ENCODE measurements around the gene EPHB4. TPM values are rescaled to one million over a fixed set of nuclear protein-coding genes. Genes with fewer than 3 reads are reported as not detected.

Gene EPHB4
- total and polyA plus RNA-seq, 9 donors: 24.4 to 119 (median 76.8) TPM

GRCh38 chr7:100752994-100753393 is 74.3 kb downstream of the EPHB4 start:
- whole genome bisulfite sequencing, 3 donors: 81 to 90% (median 89%) methylated on average over 5 of the region's 5 CpGs
- intact Hi-C loops (cut with DNase I): no loop called here
- TF ChIP-seq POLR2A (IDR thresholded peaks at IDR 0.05) (no peak), CTCF (IDR thresholded peaks at IDR 0.05) (no peak), EP300 (IDR thresholded peaks at IDR 0.05) (no peak)

More at GRCh38 chr7:100752994-100753393, 74.3 kb downstream of the EPHB4 start:
- no peaks in the 10 kb centered on the region for H3K36me3 ChIP-seq
- H3K4me1 ChIP-seq (ENCODE audit: insufficient read depth): no peaks in the 10 kb centered on the region
- no peaks in the 10 kb centered on the region for H3K9me3 ChIP-seq
- no peaks in the 10 kb centered on the region for H3K27me3 ChIP-seq
- DNase-seq: no peak
- H3K4me3 ChIP-seq: no peak overlapping the region
- H3K27ac ChIP-seq: no peak overlapping the region

Small RNAs within 50 kb of the gene (microRNA-seq; reads per million reads assigned to microRNA genes)
- gene MIR6875: 0 reads per million in 3 donors

Small RNAs within 50 kb of the gene (small RNA-seq; reads per million reads assigned to genes)
- gene RN7SL750P: not detected

Other genes starting within 250 kb of the EPHB4 start
- 100 to 1,000 TPM in 3 of 7 donors, 10 to 100 TPM in 4; 65.2 to 133 (median 90.6) TPM for gene LRCH4, start 241.4 kb downstream of the EPHB4 start, total RNA-seq
- 10 to 100 TPM in 1 of 2 donors, 1 to 10 TPM in 1; 3.5 to 50.3 TPM for gene LRCH4, start 241.4 kb downstream of the EPHB4 start, polyA plus RNA-seq
- gene FBXO24, start 241.2 kb downstream of the EPHB4 start, total RNA-seq: 1 to 10 TPM in 3 of 7 donors, under 1 TPM in 4; 0.34 to 2.2 (median 0.84) TPM
- under 1 TPM; 0.33 to 0.63 TPM for gene FBXO24, start 241.2 kb downstream of the EPHB4 start, polyA plus RNA-seq
- 100 to 1,000 TPM in 3 of 7 donors, 10 to 100 TPM in 4; 24.3 to 185 (median 67.5) TPM for gene PCOLCE, start 225.2 kb downstream of the EPHB4 start, total RNA-seq
- 10 to 100 TPM; 42.4 to 56.2 TPM for gene PCOLCE, start 225.2 kb downstream of the EPHB4 start, polyA plus RNA-seq
- 10 to 100 TPM in 6 of 7 donors, 1 to 10 TPM in 1; 9.4 to 27.7 (median 24.7) TPM for gene MOSPD3, start 215.0 kb downstream of the EPHB4 start, total RNA-seq
- 10 to 100 TPM in 1 of 2 donors, 1 to 10 TPM in 1; 9.2 to 24.4 TPM for gene MOSPD3, start 215.0 kb downstream of the EPHB4 start, polyA plus RNA-seq
- gene TFR2, start 186.0 kb downstream of the EPHB4 start, total RNA-seq: under 1 TPM in 4 of 7 donors, not detected in 3; 0.12 to 0.79 (median 0.26) TPM
- gene TFR2, start 186.0 kb downstream of the EPHB4 start, polyA plus RNA-seq: under 1 TPM; 0.06 to 0.13 TPM
- not detected for gene ACTL6B, start 171.1 kb downstream of the EPHB4 start, total RNA-seq
- not detected for gene ACTL6B, start 171.1 kb downstream of the EPHB4 start, polyA plus RNA-seq
- gene GNB2, start 153.8 kb downstream of the EPHB4 start, total RNA-seq: 100 to 1,000 TPM; 109 to 281 (median 216) TPM
- 100 to 1,000 TPM in 1 of 2 donors, 10 to 100 TPM in 1; 18.9 to 187 TPM for gene GNB2, start 153.8 kb downstream of the EPHB4 start, polyA plus RNA-seq
- 10 to 100 TPM; 23.1 to 93.0 (median 63.2) TPM for gene GIGYF1, start 133.3 kb downstream of the EPHB4 start, total RNA-seq
- gene GIGYF1, start 133.3 kb downstream of the EPHB4 start, polyA plus RNA-seq: 10 to 100 TPM in 1 of 2 donors, 1 to 10 TPM in 1; 7.0 to 45.1 TPM
- gene POP7, start 121.4 kb downstream of the EPHB4 start, total RNA-seq: 10 to 100 TPM; 13.8 to 29.2 (median 22.2) TPM
- 10 to 100 TPM; 11.1 to 26.5 TPM for gene POP7, start 121.4 kb downstream of the EPHB4 start, polyA plus RNA-seq
- under 1 TPM in 2 of 7 donors, not detected in 5; 0.20 to 0.25 TPM for gene EPO, start 107.1 kb downstream of the EPHB4 start, total RNA-seq
- gene EPO, start 107.1 kb downstream of the EPHB4 start, polyA plus RNA-seq: under 1 TPM in 1 of 2 donors, not detected in 1; 0.05 TPM
- gene ZAN, start 93.9 kb downstream of the EPHB4 start, total RNA-seq: not detected
- gene ZAN, start 93.9 kb downstream of the EPHB4 start, polyA plus RNA-seq: not detected
- 10 to 100 TPM; 10.1 to 31.8 (median 26.9) TPM for gene SLC12A9, start 25.2 kb upstream of the EPHB4 start, total RNA-seq
- gene SLC12A9, start 25.2 kb upstream of the EPHB4 start, polyA plus RNA-seq: 10 to 100 TPM in 1 of 2 donors, 1 to 10 TPM in 1; 4.7 to 20.9 TPM
- gene TRIP6, start 39.9 kb upstream of the EPHB4 start, total RNA-seq: 10 to 100 TPM; 42.9 to 98.8 (median 82.0) TPM
- 10 to 100 TPM; 17.3 to 72.5 TPM for gene TRIP6, start 39.9 kb upstream of the EPHB4 start, polyA plus RNA-seq
- gene SRRT, start 47.6 kb upstream of the EPHB4 start, total RNA-seq: 100 to 1,000 TPM in 5 of 7 donors, 10 to 100 TPM in 2; 74.2 to 191 (median 149) TPM
- 100 to 1,000 TPM in 1 of 2 donors, 10 to 100 TPM in 1; 45.8 to 111 TPM for gene SRRT, start 47.6 kb upstream of the EPHB4 start, polyA plus RNA-seq
- gene UFSP1, start 62.2 kb upstream of the EPHB4 start, total RNA-seq: 1 to 10 TPM; 2.9 to 7.9 (median 4.7) TPM
- 1 to 10 TPM in 1 of 2 donors, under 1 TPM in 1; 0.38 to 1.8 TPM for gene UFSP1, start 62.2 kb upstream of the EPHB4 start, polyA plus RNA-seq
- gene ACHE, start 68.4 kb upstream of the EPHB4 start, total RNA-seq: 10 to 100 TPM in 2 of 7 donors, 1 to 10 TPM in 4, under 1 TPM in 1; 0.48 to 15.3 (median 4.9) TPM
- 1 to 10 TPM in 1 of 2 donors, under 1 TPM in 1; 0.37 to 1.8 TPM for gene ACHE, start 68.4 kb upstream of the EPHB4 start, polyA plus RNA-seq
- under 1 TPM in 2 of 7 donors, not detected in 5; 0.36 to 0.72 TPM for gene MUC3A, start 122.0 kb upstream of the EPHB4 start, total RNA-seq
- under 1 TPM; 0.16 to 0.50 TPM for gene MUC3A, start 122.0 kb upstream of the EPHB4 start, polyA plus RNA-seq
- gene MUC12, start 142.0 kb upstream of the EPHB4 start, total RNA-seq: 1 to 10 TPM in 1 of 7 donors, under 1 TPM in 4, not detected in 2; 0.24 to 2.2 (median 0.62) TPM
- 1 to 10 TPM in 1 of 2 donors, under 1 TPM in 1; 0.22 to 1.9 TPM for gene MUC12, start 142.0 kb upstream of the EPHB4 start, polyA plus RNA-seq
- gene MUC17, start 192.6 kb upstream of the EPHB4 start, total RNA-seq: 1 to 10 TPM in 1 of 7 donors, not detected in 6; 3.3 TPM
- not detected for gene MUC17, start 192.6 kb upstream of the EPHB4 start, polyA plus RNA-seq

Data from ovary (tissue), 9 donors.